GM18858 (cell line): ENCODE data around the gene VSIG2.

Source experiments
- ATAC-seq: cut with Tn5 transposase; IDR thresholded peaks from one replicate; pipeline ENCODE4 v1.9.1; 2021; ENCODE audit not compliant: unreplicated experiment

VSIG2 gene

GRCh38 chr11:124724979-124725718 is 26.9 kb downstream of the VSIG2 start:
- peak; percentile 86 for ATAC-seq

- no peak for ATAC-seq
Observed at GRCh38 chr11:124722176-124722575, 29.9 kb downstream of the VSIG2 start.

- no peak for ATAC-seq
Observed at GRCh38 chr11:124719534-124719933, 32.5 kb downstream of the VSIG2 start.

DNA sequence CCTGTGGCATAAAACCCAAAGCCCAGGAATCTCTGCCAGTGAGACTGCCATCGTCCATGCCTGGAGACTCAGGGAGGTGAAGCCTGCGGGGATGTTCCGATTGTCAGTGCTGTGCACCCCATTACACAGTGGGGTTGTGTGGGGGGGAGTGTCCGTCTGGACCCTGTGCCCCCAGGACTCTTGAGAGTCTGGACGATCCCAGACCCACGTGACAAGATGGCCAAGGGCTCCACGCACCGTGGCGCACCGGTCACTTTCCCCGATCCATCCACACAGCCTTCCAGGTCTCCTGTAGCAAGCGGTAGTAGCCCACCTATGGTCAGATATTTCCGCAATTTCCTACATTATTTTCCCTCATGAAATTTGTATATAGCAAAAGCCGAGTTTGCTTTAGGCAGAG is 33.3 kb downstream of the VSIG2 start:
- ATAC-seq, result no peak

DNA sequence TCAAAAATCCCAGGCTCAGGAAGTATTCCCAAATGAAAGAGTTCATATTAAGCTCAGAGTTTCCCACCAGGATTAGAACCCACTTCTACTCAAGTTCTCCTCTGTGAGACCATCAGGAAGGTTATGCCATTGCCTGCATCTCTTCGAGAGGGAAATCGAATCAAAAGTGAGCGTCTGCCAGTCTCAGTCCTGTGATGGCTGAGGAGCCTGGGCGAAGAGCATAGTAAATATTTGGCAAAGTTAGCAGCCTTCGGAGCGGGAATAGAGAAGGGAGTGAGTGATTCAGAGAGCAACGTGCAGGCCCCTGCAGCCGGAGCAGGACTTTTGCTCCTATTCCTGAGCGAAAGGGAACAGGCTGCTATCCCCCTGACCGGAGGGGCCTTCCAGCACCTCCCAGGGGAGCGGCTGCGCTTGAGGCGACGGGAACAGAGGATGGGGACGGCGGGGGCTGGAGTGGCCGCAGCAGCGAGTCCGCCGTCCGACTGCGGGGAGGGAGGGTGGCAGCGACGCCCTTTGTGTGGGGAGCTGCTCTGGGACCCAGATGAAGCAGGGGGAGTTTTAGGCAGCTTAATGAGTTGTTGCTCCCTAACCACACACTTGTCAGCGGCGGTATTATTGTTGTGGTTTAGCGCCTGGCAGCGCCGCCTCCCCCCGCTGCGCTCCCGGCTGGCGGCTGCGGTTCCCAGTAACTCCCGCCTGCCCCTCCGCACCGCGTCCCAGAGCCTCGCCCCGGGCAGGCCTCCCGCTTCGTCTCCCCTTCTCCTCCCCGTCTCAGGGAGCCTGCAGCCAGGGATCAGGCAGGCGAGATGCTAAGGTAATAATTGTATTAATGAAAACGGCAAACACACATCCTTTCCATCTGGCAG is 34.0 kb downstream of the VSIG2 start:
- no peak for ATAC-seq

DNA sequence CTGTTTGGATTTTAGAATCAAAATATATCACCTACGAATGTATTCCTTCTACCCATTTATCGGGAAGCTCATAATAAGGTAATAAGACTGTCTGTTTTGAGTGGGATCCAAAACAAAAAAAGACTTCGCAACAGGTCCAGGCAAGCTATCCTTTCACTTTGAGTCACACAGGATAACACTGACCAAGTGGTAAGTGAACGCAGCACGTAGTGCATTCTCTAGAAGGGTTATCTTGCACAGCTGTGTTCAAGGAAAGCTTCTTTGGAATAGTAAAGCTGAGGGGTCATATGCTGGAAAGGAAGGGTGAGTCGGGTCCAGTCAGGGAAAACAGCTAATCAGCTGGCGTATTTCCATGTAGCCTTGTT is 34.7 kb downstream of the VSIG2 start:
- no peak for ATAC-seq

DNA sequence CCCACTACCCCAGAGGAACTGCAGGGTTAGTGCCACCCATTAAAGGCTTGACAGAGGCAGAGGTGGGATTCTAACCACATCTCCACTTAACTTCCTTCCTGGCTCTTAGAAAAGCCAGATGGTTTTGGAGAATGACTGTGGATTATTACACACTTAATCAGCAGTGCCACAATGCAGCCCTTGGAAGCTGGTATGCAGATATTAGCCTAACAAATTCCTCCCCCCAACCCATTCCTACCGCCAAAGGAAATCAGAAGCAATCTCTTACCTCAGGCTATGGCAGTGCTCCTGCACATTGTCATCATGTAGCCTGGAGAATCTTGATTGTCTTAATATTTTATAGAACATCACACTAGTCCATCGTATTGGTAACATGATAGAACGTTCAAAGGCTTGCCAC is 35.5 kb downstream of the VSIG2 start:
- no peak for ATAC-seq

- no peak for ATAC-seq
Observed at GRCh38 chr11:124712392-124712791, 39.7 kb downstream of the VSIG2 start.

- ATAC-seq, result no peak
Observed at GRCh38 chr11:124707829-124708228, 44.2 kb downstream of the VSIG2 start.

DNA sequence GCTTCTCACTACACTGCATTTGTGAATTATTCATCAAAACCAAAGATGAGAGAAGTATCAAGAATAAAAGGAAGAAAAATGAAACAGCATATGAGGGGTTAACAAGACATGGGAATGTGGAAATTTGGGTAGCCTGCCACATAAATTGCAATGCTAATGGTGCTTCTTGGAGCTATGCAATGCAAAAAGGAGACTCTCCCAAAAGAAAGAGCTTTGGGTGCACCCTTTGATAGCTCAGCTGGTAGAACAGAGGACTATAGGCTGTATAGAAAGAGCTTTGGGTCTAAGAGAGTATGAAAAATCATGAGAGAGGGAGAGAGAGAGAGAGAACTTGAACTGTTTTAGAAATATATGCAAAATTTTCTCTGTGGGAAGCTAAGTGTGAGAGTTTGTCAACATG is 52.0 kb downstream of the VSIG2 start:
- ATAC-seq, result no peak

DNA sequence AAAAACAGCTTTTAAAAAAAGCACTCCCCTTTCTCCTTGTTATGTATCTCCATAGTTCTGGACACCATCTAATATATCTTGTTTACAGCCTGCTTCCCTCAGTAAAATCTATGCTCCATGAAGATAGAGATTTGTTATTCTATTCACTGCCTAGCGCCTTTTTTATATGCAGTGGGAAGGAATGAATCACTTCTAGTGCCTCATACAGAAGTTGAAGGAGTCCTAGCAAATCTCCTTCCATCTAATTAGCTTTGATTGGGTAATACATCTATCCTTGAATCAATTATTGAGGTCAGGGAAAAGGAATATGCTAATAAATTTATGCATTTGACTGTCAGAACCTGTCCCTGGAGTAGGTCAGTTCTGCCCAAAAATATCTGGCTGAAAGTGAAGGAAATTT is 52.5 kb downstream of the VSIG2 start:
- no peak for ATAC-seq
